Left lung (tissue), 10 donors: ENCODE data around the gene ATF1. TPM values are rescaled to one million over a fixed set of nuclear protein-coding genes. Genes with fewer than 3 reads are reported as not detected.

Experiments
- ATAC-seq: fragments of 200-7000 bp; cut with Tn5 transposase; one replicate; pipeline ENCODE4 v1.9.1; 2020; ENCODE audit warnings: moderate library complexity
- DNase-seq, 4 donors: peaks; one replicate each; pipeline ENCODE4 v3.0.0-alpha.2; 2013 to 2020
- H3K27ac ChIP-seq, 2 donors: fragments of 200-600 bp; sonication (generic) in 1 of 2; one replicate each; pipeline versions ENCODE4 v1.5.0 to v1.8.0; 2020 to 2021
- H3K27me3 ChIP-seq, 2 donors: fragments of 200-600 bp; sonication (generic) in 1 of 2; one replicate each; pipeline versions ENCODE4 v1.5.0 to v1.8.0; 2020 to 2021
- H3K36me3 ChIP-seq, 2 donors: fragments of 200-600 bp; sonication (generic) in 1 of 2; one replicate each; pipeline versions ENCODE4 v1.5.0 to v1.8.0; 2020 to 2021
- H3K4me1 ChIP-seq, 2 donors: fragments of 200-600 bp; one replicate each; pipeline ENCODE4 v1.8.0; 2021
- H3K4me3 ChIP-seq, 2 donors: fragments of 200-600 bp; sonication (generic) in 1 of 2; one replicate each; pipeline versions ENCODE4 v1.5.0 to v1.8.0; 2020 to 2021; ENCODE audit warnings: mild to moderate bottlenecking in 1 of 2
- H3K9me3 ChIP-seq, 2 donors: fragments of 200-600 bp; sonication (generic) in 1 of 2; one replicate each; pipeline versions ENCODE4 v1.5.0 to v1.8.0; 2020 to 2021
- intact Hi-C, 2 donors: fragments of 100-400 bp; cut with DNase I; formaldehyde crosslinking; loops; one replicate each; pipeline versions ENCODE4 v1.11.2 to v1.14.2; 2022
- polyA plus RNA-seq, 6 donors: library from polyadenylated mRNA; unstranded; fragments of 120-200 nt; gene quantifications; one replicate each; pipeline ENCODE4 v1.2.1, GENCODE V29; 2013; ENCODE audit not compliant: insufficient read length in 6 of 6
- total RNA-seq, 2 donors: library from RNA; stranded (reverse); fragmentation: NEBNext Ultra II Directional; extraction: Animal tissue kit (Norgen Biotek cat#: 25700); gene quantifications; one replicate each; pipeline ENCODE4 v1.2.1, GENCODE V29; 2021
- TF ChIP-seq, protein P1 (sequence below), 2 donors: fragments of 200-600 bp; sonication (generic) in 1 of 2; IDR thresholded peaks; one replicate each; pipeline versions ENCODE4 v1.5.0 to v1.8.0; 2021; ENCODE audit warnings: antibody characterized with exemption in 2 of 2
- donor health status: DM: no; HTN: yes; CAD: no.
- donor health status: DM: no; HTN: no; CAD: no.

ATF1 gene
- total and polyA plus RNA-seq, 8 donors = 33.0 to 56.4 (median 45.9) TPM

DNA sequence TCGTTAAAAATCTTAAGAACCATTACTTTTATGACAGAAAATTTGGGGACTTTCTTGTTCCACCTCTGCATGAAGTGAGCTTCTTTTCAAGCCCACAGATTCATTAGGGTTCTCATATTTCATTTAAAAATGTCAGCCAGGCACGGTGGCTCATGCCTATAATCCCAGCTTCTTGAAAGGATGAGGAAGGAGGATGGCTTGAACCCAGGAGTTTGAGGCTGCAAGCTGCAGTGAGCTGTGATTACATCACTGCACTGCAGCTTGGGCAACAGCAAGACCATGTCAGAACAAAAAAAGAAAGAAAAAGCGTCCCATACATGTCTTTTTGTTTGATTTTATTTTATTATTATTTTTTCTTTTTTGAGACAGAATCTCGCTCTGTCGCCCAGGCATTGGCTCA lies 43.4 kb upstream of the ATF1 start:
- Histone ChIP-seq H3K27me3 (no peaks in the 10 kb centered on the region), H3K4me1 (no peaks in the 10 kb centered on the region), H3K9me3 (no peaks in the 10 kb centered on the region), H3K36me3 (peaks cover 0 to 96% of the 10 kb centered on the region in 2 donors), H3K27ac (no peak overlapping the region), H3K4me3 (no peak overlapping the region)
- no peak for ATAC-seq
- DNase-seq = no peak
- TF ChIP-seq, protein P1, sequence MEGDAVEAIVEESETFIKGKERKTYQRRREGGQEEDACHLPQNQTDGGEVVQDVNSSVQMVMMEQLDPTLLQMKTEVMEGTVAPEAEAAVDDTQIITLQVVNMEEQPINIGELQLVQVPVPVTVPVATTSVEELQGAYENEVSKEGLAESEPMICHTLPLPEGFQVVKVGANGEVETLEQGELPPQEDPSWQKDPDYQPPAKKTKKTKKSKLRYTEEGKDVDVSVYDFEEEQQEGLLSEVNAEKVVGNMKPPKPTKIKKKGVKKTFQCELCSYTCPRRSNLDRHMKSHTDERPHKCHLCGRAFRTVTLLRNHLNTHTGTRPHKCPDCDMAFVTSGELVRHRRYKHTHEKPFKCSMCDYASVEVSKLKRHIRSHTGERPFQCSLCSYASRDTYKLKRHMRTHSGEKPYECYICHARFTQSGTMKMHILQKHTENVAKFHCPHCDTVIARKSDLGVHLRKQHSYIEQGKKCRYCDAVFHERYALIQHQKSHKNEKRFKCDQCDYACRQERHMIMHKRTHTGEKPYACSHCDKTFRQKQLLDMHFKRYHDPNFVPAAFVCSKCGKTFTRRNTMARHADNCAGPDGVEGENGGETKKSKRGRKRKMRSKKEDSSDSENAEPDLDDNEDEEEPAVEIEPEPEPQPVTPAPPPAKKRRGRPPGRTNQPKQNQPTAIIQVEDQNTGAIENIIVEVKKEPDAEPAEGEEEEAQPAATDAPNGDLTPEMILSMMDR (IDR thresholded peaks at IDR 0.05) = no peak
- intact Hi-C loops = no loop called here

DNA sequence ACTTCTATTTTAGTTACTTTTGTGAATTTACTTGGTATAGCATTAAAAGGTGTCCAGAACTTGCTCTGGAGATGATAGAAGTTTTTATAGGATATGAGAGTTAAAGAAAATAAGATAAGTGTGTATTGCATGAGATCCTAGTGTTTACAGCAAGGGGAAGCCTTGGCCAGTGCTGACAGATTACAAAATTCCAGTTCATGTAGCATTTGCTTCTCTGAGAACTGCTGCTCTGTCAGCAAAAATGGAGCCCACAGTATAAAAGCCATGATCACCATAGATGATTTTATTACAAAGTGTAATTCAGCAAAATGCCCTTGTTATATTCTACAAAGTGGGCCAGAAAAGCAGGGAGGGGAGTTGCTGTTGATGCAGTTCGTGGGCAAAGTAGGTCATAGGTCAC lies 40.0 kb upstream of the ATF1 start:
- Histone ChIP-seq H3K27me3 (no peaks in the 10 kb centered on the region), H3K9me3 (no peaks in the 10 kb centered on the region), H3K36me3 (peaks cover 0 to 98% of the 10 kb centered on the region in 2 donors), H3K4me1 (no peaks in the 10 kb centered on the region), H3K4me3 (no peak overlapping the region), H3K27ac (no peak overlapping the region)
- peak in 2 of 4 donors; percentile 20 to 71 for DNase-seq
- TF ChIP-seq, protein P1 (IDR thresholded peaks at IDR 0.05) = no peak
- intact Hi-C loops = no loop called here
- ATAC-seq = peak; percentile 51

DNA sequence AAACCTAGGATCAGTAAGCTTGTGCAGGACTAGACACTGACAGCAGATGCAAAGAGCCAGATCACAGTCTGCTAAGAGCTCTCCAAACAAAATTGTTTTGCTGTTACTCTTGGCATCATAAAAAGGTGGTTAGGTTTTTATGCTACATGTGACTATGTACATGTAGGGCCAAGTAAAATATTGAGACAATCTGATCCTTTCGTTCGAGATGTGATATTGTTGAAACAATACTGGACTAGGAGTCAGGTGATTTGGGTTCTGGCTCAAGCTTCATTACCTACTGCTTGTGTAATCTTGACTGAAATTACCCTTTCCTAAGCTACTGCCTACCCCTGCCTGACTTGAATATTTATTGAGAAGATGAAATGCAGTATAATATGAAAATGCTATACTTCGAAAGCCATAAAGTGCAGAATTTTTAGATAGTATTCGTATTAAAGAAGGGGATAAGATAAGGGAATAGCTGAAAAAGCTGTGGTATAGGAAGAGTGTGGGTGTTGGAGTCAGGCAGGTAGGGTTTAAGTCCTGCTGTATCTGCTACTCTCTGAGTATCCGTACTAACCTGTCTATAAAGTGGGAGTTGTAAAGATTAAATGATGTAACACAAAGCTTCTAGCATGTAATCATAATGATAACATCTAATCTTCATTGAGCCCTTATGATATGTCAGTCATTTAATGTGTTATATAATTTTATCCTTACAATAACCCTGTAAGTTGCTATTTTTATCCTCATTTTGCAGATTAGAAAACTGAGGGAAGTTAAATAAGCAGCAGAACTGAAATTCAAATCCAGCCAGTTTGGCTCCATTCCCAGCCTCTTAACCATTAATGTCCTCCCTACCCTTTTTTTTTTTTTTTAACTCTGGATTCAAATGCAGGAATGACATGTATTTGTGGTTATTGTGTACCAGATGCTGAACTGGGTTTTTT lies 38.6 kb upstream of the ATF1 start:
- TF ChIP-seq, protein P1 (IDR thresholded peaks at IDR 0.05) = no peak
- no peak overlapping the region for H3K27ac ChIP-seq
- H3K4me3 ChIP-seq = no peak overlapping the region
- no peak for DNase-seq
- no peaks in the 10 kb centered on the region for H3K4me1 ChIP-seq
- no peaks in the 10 kb centered on the region for H3K27me3 ChIP-seq
- no peaks in the 10 kb centered on the region for H3K9me3 ChIP-seq
- ATAC-seq = no peak
- intact Hi-C loops = no loop called here
- H3K36me3 ChIP-seq = peaks cover 0 to 100% of the 10 kb centered on the region in 2 donors

DNA sequence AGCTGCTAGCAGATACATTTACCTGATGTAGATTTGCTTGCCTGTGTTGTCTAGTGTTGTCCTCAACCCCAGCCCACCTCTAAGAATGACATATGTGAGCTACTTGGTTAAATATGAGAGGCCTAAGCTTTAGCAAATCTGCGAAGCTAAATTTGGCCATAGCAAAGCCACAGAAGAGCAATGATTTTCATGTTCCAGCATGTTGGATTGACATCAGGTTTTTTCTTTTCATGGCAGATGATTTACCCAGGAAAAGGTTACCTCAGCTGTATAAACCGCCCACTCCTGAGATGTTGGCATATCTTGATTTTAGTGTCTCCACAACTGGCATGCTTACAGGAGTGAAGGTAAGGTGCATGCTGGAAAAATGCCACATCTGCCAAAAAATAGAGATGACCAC lies 36.4 kb upstream of the ATF1 start:
- intact Hi-C loops = no loop called here
- no peaks in the 10 kb centered on the region for H3K27me3 ChIP-seq
- H3K36me3 ChIP-seq = peaks cover 0 to 100% of the 10 kb centered on the region in 2 donors
- no peak overlapping the region for H3K27ac ChIP-seq
- TF ChIP-seq, protein P1 (IDR thresholded peaks at IDR 0.05) = no peak
- no peak overlapping the region for H3K4me3 ChIP-seq
- no peak for ATAC-seq
- no peak for DNase-seq
- H3K4me1 ChIP-seq = no peaks in the 10 kb centered on the region
- no peaks in the 10 kb centered on the region for H3K9me3 ChIP-seq

DNA sequence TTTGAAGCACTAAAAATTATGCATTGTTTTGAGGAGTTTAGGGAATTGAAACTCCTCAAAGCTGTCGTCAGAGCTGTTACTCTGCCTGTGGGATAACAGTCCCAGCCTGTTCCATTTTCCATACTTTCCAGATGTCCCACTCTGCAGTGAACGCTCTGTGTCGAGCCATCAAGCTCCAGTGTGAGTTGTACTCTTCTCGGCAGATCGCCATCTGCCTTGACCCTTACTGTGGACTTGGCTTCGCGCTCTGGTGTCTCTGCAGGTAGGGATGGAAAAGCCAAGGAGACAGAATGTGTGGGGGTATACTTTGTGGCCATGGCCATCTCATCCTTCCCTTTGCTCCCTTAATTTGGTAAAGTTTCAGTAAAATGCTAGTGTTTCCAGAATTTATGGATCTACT lies 35.5 kb upstream of the ATF1 start:
- TF ChIP-seq, protein P1 (IDR thresholded peaks at IDR 0.05) = no peak
- no peaks in the 10 kb centered on the region for H3K9me3 ChIP-seq
- H3K4me3 ChIP-seq = no peak overlapping the region
- no peaks in the 10 kb centered on the region for H3K4me1 ChIP-seq
- intact Hi-C loops = no loop called here
- DNase-seq (no peak), ATAC-seq (no peak)
- no peak overlapping the region for H3K27ac ChIP-seq
- H3K27me3 ChIP-seq = no peaks in the 10 kb centered on the region
- H3K36me3 ChIP-seq = peaks cover 0 to 100% of the 10 kb centered on the region in 2 donors
